Activated CD4-positive, CD25-positive, alpha-beta regulatory T cell treated with anti-CD3 and anti-CD28 coated beads, Interleukin-2, amount 50 U/mL, for 72 hours (primary cell): ENCODE results near the gene CCDC157.
A peak's percentile ranks its signal among the peaks of the same experiment; 100 is the strongest.

Source experiments
- DNase-seq: peaks from one replicate; pipeline ENCODE4 v3.0.0; 2021

Gene CCDC157

DNA sequence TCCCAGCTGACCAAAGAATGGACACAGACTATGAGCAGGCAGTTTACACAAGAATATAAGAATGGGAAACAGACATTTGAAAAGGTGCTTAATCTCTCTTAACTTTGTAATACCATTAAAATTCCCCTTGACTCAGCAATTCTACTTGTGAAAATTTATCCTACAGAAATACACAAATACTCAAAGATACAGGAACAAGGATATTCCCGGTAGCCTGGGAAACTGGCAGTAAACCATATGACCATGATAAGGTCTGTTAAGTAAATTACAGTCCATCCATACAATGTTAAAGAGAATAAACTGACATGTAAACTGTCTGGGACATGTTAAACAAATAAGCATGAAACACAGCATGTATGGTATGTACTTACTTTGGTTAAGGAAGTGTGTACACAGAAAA lies 60.0 kb downstream of the CCDC157 start:
- no peak for DNase-seq

DNA sequence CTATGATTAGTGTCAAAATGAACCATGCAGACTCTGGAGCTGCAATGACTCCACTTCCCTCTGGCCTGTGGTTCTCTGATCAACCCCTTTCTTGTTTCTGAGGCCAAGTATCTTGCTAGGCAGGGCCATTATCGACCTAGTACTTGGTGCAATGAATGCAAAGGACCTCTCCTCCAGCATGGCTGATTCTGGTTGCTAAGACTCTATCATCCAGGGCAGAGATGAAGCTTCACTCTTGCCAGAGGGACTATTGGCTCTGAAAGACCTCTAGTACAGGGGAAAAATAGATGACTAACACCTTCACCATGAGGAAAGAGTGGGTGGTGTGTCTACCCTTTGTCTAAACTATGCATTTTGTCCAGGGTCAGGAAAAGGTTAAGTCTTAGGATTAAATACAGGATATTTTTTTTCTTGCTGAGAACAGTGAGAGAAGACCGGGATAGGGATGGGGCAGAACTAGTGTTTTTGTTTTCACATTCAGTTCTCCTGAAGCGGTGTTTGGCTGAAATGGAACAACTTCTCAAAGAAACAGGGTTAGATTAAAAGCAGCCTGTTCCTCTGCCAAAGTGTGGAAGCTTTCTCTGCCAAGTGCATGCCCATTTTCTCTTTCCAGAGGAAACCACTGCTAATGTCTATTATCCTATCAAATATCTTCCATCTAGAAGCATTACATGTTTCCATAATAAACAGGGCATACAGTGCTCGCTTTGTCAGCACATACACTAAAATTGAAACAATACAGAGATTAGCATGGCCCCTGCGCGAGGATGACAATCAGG lies 63.7 kb downstream of the CCDC157 start:
- no peak for DNase-seq

DNA sequence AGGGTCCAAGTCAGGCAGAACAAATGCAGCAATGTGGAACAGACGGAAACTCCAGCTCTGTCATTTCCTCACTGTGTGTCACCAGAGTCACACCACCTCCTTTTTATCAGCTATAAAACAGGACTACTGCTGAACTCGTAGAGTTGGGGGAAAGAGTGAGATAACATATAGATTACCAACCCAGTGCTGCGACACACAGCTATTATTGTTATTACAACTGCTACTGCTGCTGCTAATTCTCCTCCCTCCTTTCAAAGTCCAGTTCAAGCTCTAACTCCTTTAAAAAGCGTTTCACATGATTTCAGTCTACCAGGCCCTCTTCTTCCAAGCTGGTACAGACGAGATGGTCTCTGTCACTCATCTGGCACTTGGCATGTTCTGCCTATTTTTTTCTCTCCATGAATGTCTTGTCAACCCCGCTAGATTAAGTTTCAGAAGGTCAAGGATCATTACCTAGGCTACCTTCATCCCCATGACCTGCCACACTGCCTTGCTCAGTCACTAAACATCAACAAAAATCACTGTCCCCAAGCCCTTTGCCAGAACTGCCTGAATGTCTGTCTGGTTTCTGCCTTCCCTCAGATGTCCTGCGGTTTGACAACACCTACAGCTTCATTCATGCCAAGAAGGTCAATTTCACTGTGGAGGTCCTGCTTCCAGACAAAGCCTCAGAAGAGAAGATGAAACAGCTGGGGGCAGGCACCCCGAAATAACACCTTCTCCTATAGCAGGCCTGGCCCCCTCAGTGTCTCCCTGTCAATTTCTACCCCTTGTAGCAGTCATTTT lies 65.1 kb downstream of the CCDC157 start:
- DNase-seq: no peak

DNA sequence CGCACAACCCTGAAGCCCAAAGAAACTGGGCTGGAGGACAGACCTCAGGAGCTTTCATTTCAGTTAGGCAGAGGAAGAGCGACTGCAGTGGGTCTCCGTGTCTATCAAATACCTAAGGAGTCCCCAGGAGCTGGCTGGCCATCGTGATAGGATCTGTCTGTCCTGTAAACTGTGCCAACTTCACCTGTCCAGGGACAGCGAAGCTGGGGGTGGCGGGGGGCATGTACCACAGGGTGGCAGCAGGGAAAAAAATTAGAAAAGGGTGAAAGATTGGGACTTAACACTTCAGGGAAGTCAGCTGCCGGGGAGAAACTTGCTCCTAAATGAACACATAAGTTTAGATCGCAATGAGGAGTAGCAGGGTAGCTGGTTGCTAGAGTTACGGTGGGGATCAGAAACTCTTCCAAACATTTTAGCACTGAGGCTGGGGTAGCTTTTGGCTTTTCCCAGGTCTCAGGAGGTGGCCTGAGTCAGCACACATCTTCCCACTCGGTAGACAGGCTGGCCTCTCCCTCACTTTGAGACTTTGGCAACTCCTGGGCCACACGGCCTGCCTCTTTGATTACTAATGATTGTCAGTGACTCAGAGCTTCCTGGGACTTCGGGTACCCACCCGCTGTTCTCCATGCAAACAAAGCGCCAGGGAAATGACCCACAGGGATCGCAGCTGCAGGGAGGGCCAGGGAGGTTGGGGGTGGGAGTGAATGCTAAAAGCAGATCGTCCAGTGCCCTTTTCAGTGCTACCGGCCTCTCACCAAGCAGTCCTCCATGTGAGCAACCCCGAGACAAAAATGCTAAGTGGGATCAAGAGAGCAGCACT lies 65.9 kb downstream of the CCDC157 start:
- DNase-seq: peak; percentile 36

DNA sequence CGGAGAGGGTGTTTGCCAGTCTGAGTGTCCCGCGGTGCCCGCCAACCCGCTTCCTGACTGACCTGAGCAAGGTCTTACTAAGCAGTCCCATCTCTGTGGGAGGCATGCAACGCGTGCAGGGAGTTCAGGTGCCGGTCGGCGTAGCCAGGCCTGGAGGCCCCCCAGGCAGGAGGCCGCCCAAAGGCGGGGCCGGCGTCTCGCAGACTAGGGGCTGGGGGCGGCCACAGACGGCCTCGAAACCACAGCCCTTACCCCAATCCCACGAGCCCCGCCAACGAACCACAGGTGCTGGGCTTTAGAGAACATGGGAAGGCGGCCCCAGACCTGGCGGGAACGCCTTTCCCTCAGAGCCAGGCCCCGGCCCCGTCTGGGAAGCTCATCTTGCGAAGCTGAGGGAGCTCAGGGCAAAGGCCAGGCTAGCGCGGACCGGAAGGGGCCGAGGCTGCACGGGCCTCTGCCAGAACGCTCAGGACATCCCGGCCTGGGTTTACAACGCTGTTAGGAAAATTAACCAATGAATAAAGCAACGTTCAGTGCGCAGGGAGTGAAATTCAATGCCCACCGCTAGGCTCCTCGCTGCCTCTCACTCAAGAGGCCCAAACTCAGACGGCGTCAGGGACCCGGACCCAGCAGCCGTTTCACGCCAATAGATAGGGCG lies 66.6 kb downstream of the CCDC157 start:
- DNase-seq: peak; percentile 60

DNA sequence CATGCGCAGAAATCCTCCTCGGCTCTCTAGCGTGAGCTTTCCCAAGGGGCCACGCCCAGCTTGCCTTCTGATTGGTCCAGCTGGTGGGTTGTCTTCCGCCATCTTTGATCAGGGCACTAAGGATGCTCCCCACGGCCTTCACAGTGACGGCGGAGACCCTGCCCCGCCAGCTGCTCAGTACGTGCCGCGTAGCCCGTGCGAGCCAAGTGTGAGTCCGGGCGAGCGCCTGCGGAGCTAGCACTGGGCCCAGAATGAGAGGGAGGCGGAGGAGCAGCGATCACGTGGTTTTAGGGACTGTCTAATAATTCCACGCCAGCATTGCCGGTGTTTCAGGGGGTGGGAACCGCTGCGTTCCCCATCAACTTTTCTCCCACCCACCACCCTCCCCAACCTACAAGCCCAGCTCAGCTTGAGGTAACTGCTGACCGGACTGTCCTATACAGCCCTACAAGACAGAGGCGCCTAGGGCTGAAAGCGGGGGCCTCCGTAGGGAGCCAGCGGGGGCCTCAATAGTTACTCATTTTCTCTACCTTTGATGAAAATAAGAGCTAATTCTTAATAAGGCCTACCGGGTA lies 67.2 kb downstream of the CCDC157 start:
- peak; percentile 92 for DNase-seq

DNA sequence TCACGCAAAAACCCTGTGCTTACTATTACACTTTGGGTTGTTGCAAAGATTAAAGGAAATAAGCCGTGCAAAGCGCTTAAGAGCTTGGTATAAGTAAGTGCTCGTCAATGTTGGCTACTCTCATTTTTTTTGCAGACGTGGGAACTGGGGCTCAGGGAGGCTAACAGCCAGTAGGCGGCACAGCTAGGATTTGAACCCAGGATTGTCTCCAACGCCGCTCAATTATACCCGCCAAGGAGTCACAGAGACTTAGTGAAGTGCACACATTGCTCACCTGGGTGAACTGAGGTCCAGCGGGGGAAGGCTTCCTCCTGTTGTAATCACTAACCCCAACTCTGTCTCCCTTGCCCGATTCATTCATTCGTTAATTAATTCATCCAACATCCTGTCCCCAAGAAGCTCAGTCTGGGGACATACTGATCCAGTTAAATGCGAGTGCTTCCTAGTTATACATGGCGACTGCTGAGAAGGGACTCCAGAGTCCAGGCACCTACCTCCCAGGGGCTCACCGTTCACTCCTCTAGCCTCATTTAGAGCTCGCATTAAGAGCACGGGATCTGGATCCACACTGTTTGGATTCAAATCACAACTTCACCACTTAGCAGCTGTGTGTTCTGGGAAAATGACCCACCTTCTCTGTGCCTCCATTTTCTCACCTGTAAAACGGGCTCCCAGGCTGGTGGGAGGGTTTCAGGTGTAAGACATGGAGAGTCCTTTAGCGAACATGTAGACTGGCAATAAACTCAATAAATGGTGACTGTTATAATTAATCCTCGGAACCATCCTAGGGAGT lies 67.9 kb downstream of the CCDC157 start:
- DNase-seq: no peak

DNA sequence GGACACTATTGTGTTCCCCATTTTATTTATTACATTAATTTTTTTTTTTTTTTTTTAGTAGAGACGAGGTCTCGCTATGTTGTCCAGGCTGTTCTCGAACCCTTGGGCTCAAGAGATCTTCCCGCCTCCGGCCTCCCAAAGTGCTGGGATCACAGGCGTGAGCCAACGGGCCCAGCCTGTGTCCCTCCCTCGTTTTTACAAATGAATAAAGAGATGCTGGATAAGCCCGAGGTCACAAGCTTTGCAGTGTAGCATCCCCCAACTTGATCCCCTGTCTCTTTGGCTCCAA lies 68.5 kb downstream of the CCDC157 start:
- DNase-seq: no peak

DNA sequence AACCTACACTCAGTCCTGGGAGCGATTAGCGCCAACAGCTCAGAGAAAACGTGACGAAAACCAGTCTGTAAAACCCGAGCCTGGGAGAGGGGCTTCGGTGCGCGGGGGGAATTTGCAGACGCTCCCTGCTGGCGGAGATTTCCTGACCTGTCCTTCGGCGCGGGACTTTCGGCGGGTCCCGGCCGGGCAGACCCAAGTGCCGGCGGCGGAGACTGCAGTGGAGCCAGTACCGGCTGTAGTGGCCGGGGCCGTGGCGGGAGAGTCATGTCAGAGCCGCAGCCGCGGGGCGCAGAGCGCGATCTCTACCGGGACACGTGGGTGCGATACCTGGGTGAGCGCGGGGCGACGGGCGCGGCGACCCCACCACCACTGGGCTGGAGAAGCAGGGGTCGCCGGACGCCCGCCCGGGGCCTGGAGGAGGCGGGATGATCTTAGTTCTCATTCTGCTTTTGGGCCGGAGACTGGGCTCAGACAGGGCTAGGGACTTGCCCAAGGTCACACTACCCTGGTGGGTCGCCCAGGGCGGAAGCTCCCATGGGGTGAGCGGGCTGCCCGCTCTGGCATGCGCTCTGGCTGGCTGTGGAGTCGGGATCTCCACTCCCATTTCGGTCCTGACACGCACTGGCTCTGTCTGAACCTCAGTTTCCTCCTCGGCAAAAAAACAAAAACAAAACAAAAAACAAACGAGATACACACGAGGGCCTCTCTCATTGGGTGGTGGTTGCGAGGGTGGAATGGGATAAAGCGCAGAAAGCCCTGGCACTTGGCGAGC lies 69.0 kb downstream of the CCDC157 start, which contains the start of gene MTFP1:
MTFP1 (plus strand) TSS at position 153 of the 772 bp plus-strand sequence; CDS start at position 265, 112 bp downstream.
- DNase-seq: peak; percentile 61
